Chondrocyte (in vitro differentiated cells): ENCODE results near the gene EHD3. TPM values are rescaled to one million over a fixed set of nuclear protein-coding genes. Genes with fewer than 3 reads are reported as not detected.

Experiments
- DNase-seq: peaks from one replicate; pipeline ENCODE4 v3.0.0; 2021; ENCODE audit warnings: mixed read lengths, low spot score
- H3K27ac Mint-ChIP-seq: one replicate; pipeline ENCODE4 v1.8.0; 2021; ENCODE audit warnings: mild to moderate bottlenecking, moderate library complexity, mixed read lengths; ENCODE audit not compliant: unreplicated experiment
- H3K27me3 Mint-ChIP-seq: 2 replicates; pipeline ENCODE4 v1.8.0; 2021; ENCODE audit warnings: low read depth, mixed read lengths
- H3K36me3 Mint-ChIP-seq: 2 replicates; pipeline ENCODE4 v1.8.0; 2021; ENCODE audit warnings: low read depth, mixed read lengths
- H3K4me1 Mint-ChIP-seq: 2 replicates; pipeline ENCODE4 v1.8.0; 2021; ENCODE audit warnings: low read depth, mild to moderate bottlenecking, mixed read lengths
- H3K4me3 Mint-ChIP-seq: one replicate; pipeline ENCODE4 v1.8.0; 2021; ENCODE audit warnings: mild to moderate bottlenecking, moderate library complexity, mixed read lengths; ENCODE audit not compliant: unreplicated experiment
- H3K9me3 Mint-ChIP-seq: 2 replicates; pipeline ENCODE4 v1.8.0; 2021; ENCODE audit warnings: low read depth, mixed read lengths
- long read RNA-seq: library from polyadenylated mRNA; stranded (forward); transcript quantifications from one replicate; pipeline ENCODE4 v2.0.0, GENCODE V29; 2021
- total RNA-seq: library from RNA; stranded (reverse); gene quantifications from 3 replicates; pipeline ENCODE4 v1.2.1, GENCODE V29; 2021
- TF ChIP-seq, protein P1 (sequence below): fragments of 200-600 bp; sonication (generic); IDR thresholded peaks from 2 replicates; pipeline ENCODE4 v1.5.0; 2021; ENCODE audit warnings: antibody characterized with exemption, mild to moderate bottlenecking, moderate library complexity

Gene EHD3
- total RNA-seq, result 22.3 to 29.9 TPM (median 24.0 TPM) in 3 replicates
- long read RNA-seq, full-length matches to known transcripts, result 58 of 82 reads
- long read RNA-seq, partial matches to known transcripts, result 23 of 82 reads
- long read RNA-seq, other reads (novel, unspliced or antisense), result 1 of 82 reads

- peaks cover 17% of the 10 kb centered on the region for H3K27me3 Mint-ChIP-seq
- H3K4me3 Mint-ChIP-seq, result peak within 1 kb of the TSS; percentile 78
- peak; percentile 98 for DNase-seq
- no peaks in the 10 kb centered on the region for H3K36me3 Mint-ChIP-seq
- peak within 1 kb of the TSS; percentile 47 for H3K27ac Mint-ChIP-seq
- H3K9me3 Mint-ChIP-seq, result no peaks in the 10 kb centered on the region
- H3K4me1 Mint-ChIP-seq, result peaks cover 36% of the 10 kb centered on the region
- TF ChIP-seq, protein P1, sequence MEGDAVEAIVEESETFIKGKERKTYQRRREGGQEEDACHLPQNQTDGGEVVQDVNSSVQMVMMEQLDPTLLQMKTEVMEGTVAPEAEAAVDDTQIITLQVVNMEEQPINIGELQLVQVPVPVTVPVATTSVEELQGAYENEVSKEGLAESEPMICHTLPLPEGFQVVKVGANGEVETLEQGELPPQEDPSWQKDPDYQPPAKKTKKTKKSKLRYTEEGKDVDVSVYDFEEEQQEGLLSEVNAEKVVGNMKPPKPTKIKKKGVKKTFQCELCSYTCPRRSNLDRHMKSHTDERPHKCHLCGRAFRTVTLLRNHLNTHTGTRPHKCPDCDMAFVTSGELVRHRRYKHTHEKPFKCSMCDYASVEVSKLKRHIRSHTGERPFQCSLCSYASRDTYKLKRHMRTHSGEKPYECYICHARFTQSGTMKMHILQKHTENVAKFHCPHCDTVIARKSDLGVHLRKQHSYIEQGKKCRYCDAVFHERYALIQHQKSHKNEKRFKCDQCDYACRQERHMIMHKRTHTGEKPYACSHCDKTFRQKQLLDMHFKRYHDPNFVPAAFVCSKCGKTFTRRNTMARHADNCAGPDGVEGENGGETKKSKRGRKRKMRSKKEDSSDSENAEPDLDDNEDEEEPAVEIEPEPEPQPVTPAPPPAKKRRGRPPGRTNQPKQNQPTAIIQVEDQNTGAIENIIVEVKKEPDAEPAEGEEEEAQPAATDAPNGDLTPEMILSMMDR, result peak; percentile 83
These were observed at the start of gene EHD3 for GRCh38 chr2:31233741-31234682. Gene EHD3, plus strand, starts transcription at chr2:31234152. Its CDS starts 470 bp downstream, at chr2:31234622.

- H3K27me3 Mint-ChIP-seq, result peaks cover 46% of the 10 kb centered on the region
- H3K27ac Mint-ChIP-seq, result no peak overlapping the region
- TF ChIP-seq, protein P1, result no peak
- H3K9me3 Mint-ChIP-seq, result peaks cover 4% of the 10 kb centered on the region
- no peaks in the 10 kb centered on the region for H3K36me3 Mint-ChIP-seq
- no peaks in the 10 kb centered on the region for H3K4me1 Mint-ChIP-seq
- H3K4me3 Mint-ChIP-seq, result no peak overlapping the region
- no peak for DNase-seq
These were observed 46.8 kb upstream of the EHD3 start for GRCh38 chr2:31187166-31187565.

- H3K36me3 Mint-ChIP-seq, result no peaks in the 10 kb centered on the region
- H3K27ac Mint-ChIP-seq, result no peak overlapping the region
- H3K9me3 Mint-ChIP-seq, result peaks cover 4% of the 10 kb centered on the region
- no peak for DNase-seq
- no peaks in the 10 kb centered on the region for H3K4me1 Mint-ChIP-seq
- TF ChIP-seq, protein P1, result no peak
- H3K27me3 Mint-ChIP-seq, result peaks cover 46% of the 10 kb centered on the region
- H3K4me3 Mint-ChIP-seq, result no peak overlapping the region
These were observed 45.8 kb upstream of the EHD3 start for GRCh38 chr2:31188131-31188530.

GRCh38 chr2:31189141-31189540 lies 44.8 kb upstream of the EHD3 start:
- Mint-ChIP-seq H3K27ac (no peak overlapping the region), H3K4me1 (no peaks in the 10 kb centered on the region), H3K36me3 (no peaks in the 10 kb centered on the region), H3K4me3 (no peak overlapping the region), H3K9me3 (peaks cover 2% of the 10 kb centered on the region), H3K27me3 (peaks cover 43% of the 10 kb centered on the region)
- TF ChIP-seq, protein P1, result no peak
- DNase-seq, result no peak

DNA sequence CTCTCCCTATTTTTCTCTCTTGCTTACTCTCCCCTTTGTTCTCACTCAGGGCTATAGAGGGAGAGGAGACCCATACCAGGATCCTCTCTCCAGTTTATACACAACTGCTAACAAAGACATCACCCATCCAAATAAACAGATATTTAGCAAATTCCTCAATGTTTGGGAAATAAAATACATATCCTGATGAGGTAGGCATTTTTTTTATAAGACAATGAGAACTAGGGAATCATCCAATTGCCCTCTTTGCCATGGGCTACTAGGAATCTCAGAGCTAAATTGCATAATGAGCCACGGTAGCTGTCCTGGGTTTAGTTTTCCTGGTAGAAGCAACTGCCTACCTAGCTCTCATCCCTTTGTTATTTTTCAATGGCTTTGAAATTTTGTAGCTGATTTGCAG lies 43.8 kb upstream of the EHD3 start:
- Mint-ChIP-seq H3K4me1 (no peaks in the 10 kb centered on the region), H3K36me3 (no peaks in the 10 kb centered on the region), H3K27ac (no peak overlapping the region), H3K27me3 (peaks cover 37% of the 10 kb centered on the region), H3K9me3 (no peaks in the 10 kb centered on the region), H3K4me3 (no peak overlapping the region)
- TF ChIP-seq, protein P1, result no peak
- DNase-seq, result no peak
